Bronchus fibroblast of lung (primary cell): ENCODE measurements around the gene DACH2. TPM values are rescaled to one million over a fixed set of nuclear protein-coding genes. Genes with fewer than 3 reads are reported as not detected.

Source experiments
- total RNA-seq: library from RNA; depleted of rRNA; stranded (reverse); fragments of >200 nt; gene quantifications from 2 replicates; pipeline ENCODE4 v1.2.3, GENCODE V29; 2015

DACH2 gene
- total RNA-seq = under 0.01 TPM in 1 of 2 replicates, not detected in the other

DNA sequence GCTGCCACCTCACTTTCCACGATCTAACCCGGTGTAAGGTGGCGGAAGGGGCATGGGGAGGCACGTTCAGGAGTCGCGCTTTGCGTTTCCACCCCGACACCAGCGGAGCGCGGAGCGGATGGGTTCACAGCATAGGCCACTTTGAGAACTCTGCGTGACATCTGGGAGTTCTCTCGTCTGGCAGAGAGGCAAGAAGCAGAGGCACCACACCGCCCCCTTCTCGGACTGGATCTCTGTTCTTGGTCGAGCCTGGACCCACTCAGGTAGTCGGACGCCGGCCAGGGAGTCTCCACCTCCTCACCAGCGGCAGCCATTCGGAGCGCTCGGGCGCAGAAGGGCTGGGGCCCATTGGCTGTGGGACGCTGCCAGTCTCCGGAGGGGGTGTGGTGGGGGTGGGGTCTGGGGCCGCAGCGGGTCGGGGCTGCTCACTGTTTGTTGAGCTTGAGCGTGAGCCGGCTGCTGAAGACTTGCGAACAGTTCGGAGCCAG is at the start of gene DACH2:
Gene DACH2 (plus strand): TSS at position 428 of the 488 bp plus-strand sequence.

Other genes starting within 250 kb of the DACH2 start
- gene CHM, start 100.9 kb upstream of the DACH2 start, total RNA-seq = 7.9 and 8.6 TPM in 2 replicates